BE2C (cell line): Measurements from ENCODE around the gene F10.
"Not testable (repeated sequence)": the region's sequence is repeated elsewhere in the genome, so short reads cannot be mapped to it uniquely, and the experiment has no call there.

ENCODE experiments used
- DNase-seq: peaks from one replicate; pipeline ENCODE4 v3.0.0-alpha.2; 2020
- H3K27me3 ChIP-seq: fragments of 250-450 bp; sonication (Bioruptor Pico); 2 replicates; pipeline ENCODE4 v1.5.1; 2020; ENCODE audit warnings: mild to moderate bottlenecking
- H3K36me3 ChIP-seq: fragments of 250-450 bp; sonication (Bioruptor Pico); 2 replicates; pipeline ENCODE4 v1.5.1; 2020; ENCODE audit warnings: mild to moderate bottlenecking
- H3K4me1 ChIP-seq: fragments of 250-450 bp; sonication (Bioruptor Pico); 2 replicates; pipeline ENCODE4 v1.5.1; 2020
- H3K4me3 ChIP-seq: 2 replicates; pipeline ENCODE4 v1.5.1; 2011; ENCODE audit warnings: low read depth, low read length
- H3K9me3 ChIP-seq: fragments of 250-450 bp; sonication (Bioruptor Pico); 2 replicates; pipeline ENCODE4 v1.5.1; 2020
- TF ChIP-seq, protein P1 (sequence below): IDR thresholded peaks from 2 replicates; pipeline ENCODE4 v1.5.1; 2012; ENCODE audit warnings: mild to moderate bottlenecking, low read depth, low read length

The F10 gene

DNA sequence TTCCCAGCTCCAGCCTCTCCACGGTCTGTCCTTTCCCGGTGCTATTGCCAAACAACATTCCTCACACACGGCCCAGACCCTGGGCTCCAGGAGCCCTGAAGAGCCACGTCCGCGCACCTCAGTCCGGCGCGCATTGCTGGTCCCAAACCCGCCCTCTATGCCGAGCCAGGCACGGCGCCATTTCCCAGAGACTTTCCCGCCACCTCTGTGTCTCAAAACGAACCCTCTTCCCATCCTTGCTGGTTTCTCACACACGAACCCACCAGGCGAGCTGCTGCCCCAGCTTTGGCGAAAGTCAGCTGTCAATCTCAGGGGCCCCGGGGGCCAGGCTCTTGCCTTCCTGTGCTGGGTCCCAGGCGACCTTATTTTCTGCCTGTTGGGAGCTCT, 45.0 kb upstream of the F10 start:
- Histone ChIP-seq H3K4me3 (no peak overlapping the region), H3K36me3 (peaks cover 15% of the 10 kb centered on the region), H3K9me3 (no peaks in the 10 kb centered on the region), H3K27me3 (no peaks in the 10 kb centered on the region), H3K4me1 (no peaks in the 10 kb centered on the region)
- no peak for DNase-seq
- TF ChIP-seq, protein P1, sequence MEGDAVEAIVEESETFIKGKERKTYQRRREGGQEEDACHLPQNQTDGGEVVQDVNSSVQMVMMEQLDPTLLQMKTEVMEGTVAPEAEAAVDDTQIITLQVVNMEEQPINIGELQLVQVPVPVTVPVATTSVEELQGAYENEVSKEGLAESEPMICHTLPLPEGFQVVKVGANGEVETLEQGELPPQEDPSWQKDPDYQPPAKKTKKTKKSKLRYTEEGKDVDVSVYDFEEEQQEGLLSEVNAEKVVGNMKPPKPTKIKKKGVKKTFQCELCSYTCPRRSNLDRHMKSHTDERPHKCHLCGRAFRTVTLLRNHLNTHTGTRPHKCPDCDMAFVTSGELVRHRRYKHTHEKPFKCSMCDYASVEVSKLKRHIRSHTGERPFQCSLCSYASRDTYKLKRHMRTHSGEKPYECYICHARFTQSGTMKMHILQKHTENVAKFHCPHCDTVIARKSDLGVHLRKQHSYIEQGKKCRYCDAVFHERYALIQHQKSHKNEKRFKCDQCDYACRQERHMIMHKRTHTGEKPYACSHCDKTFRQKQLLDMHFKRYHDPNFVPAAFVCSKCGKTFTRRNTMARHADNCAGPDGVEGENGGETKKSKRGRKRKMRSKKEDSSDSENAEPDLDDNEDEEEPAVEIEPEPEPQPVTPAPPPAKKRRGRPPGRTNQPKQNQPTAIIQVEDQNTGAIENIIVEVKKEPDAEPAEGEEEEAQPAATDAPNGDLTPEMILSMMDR: no peak

DNA sequence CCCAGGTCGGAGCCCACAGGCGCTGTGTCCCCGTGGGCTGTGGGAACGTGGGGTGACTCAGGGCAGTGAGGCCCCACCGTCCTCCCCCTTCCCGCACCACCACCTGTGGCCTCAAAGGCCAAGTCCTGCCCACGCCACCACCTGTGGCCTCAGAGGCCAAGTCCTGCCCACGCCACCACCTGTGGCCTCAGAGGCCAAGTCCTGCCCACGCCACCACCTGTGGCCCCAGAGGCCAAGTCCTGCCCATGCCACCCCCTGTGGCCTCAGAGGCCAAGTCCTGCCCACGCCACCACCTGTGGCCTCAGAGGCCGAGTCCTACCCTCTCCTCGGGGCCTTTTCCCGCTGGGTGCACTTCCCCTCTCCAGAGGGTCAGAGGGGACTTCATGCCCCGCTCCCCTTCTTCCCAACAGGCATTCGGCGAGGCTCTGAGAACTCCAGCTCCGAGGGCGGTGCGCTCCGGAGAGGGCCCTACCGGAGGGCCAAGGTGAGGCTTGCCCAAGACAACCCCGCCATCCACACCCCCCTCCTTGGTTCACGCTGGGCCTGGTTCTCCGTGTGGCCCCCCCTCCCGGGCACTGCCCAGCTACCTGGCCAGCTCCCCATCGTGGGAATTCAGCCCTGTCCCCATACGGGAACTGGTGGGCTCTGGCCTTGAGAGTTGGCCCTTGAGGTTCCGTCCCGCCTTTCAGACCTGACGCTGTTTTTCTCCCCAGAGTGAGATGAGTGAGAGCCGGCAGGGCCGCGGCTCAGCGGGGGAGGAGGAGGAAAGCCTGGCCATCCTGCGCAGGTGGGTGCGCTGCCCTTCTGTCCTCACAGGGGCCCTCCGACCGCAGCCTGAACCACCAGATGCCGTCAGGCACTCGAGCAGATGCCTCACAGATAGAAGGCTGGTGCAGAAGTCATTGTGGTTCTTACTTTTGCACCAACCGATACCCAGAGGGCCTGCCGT, 44.4 kb upstream of the F10 start:
- Histone ChIP-seq H3K9me3 (no peaks in the 10 kb centered on the region), H3K36me3 (peaks cover 14% of the 10 kb centered on the region), H3K4me1 (no peaks in the 10 kb centered on the region), H3K27me3 (no peaks in the 10 kb centered on the region), H3K4me3 (no peak overlapping the region)
- peak; percentile 15 for DNase-seq
- TF ChIP-seq, protein P1: no peak

DNA sequence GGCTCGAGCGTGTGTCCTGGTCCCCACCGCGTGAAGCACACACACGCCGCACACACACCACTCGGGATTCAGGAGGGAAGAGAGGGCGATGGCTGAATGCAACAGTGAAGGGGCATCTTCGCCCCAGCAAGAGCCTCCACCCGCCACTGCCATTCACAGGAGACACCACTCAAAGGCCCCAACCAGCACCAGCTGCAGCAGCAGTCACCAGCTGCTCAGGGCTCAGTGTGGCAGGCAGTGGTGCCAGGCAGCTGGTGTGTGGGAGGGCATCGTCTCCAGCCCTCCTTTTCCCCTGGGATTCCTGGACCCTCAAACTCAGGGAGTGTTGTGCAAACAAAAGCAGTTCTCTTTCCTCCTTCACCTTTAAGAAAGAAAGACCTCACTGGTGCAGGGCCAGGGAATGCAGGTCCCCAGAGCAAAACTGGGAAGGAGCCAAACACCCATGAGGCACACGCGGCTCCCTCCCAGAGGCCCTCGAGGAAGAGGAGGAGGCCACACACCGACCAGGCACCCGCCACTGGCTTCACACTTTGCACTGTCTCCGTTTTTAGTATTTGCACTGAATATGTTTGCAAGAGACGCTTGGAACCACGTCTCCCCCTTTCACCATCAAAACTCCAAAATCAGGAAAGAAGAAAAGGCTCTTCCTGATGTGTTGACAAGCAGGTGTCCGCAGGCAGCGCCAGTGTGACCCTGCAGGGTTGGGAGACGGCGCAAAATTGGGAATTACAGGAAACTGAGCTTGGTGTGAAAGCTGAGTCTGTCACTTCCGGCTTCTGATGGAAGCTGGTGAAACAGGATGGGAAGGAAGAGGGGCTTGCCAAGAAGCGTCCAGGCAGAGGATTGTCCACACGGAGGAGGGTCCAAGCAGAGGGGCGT, 43.5 kb upstream of the F10 start:
- peaks cover 11% of the 10 kb centered on the region for H3K36me3 ChIP-seq
- no peaks in the 10 kb centered on the region for H3K9me3 ChIP-seq
- DNase-seq: peak; percentile 5
- no peaks in the 10 kb centered on the region for H3K4me1 ChIP-seq
- no peaks in the 10 kb centered on the region for H3K27me3 ChIP-seq
- H3K4me3 ChIP-seq: no peak overlapping the region
- TF ChIP-seq, protein P1: no peak

DNA sequence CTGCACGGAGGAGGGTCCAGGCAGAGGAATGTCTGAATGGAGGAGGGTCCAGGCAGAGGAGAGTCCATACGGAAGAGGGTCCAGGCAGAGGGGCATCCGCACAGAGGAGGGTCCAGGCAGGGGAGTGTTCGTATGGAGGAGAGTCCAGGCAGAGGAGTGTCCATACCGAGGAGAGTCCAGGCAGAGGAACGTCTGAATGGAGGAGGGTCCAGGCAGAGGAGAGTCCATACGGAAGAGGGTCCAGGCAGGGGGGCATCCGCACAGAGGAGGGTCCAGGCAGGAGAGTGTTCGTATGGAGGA, 42.9 kb upstream of the F10 start:
- H3K9me3 ChIP-seq, H3K4me1 ChIP-seq, H3K27me3 ChIP-seq, H3K4me3 ChIP-seq, DNase-seq: not testable (repeated sequence)
- peaks cover 11% of the 10 kb centered on the region for H3K36me3 ChIP-seq

DNA sequence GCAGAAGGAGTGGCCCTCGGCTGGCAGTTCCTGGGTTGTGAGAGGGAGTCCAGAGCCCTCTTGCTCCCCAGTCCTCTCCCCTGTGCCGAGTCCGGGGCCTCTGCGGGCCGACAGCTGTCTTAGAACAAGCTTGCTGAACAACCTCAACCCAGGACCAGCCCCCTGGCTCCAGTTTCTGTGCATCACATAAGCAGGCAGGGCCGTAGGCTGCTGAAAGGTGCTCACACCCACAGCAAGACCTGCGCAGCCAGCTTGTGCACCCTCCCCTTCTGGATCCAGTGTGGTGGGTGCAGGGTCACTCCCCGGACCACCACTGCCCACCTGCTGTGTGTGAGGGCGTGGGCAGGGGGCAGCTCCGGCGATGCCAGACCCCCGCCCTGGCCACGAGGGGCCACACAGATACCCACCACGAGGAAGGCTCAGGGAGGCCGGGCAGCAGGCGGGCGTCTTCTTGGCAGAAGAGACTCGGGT, 42.2 kb upstream of the F10 start:
- no peaks in the 10 kb centered on the region for H3K9me3 ChIP-seq
- no peak overlapping the region for H3K4me3 ChIP-seq
- H3K4me1 ChIP-seq: no peaks in the 10 kb centered on the region
- H3K27me3 ChIP-seq: no peaks in the 10 kb centered on the region
- peaks cover 11% of the 10 kb centered on the region for H3K36me3 ChIP-seq
- TF ChIP-seq, protein P1: no peak
- no peak for DNase-seq

DNA sequence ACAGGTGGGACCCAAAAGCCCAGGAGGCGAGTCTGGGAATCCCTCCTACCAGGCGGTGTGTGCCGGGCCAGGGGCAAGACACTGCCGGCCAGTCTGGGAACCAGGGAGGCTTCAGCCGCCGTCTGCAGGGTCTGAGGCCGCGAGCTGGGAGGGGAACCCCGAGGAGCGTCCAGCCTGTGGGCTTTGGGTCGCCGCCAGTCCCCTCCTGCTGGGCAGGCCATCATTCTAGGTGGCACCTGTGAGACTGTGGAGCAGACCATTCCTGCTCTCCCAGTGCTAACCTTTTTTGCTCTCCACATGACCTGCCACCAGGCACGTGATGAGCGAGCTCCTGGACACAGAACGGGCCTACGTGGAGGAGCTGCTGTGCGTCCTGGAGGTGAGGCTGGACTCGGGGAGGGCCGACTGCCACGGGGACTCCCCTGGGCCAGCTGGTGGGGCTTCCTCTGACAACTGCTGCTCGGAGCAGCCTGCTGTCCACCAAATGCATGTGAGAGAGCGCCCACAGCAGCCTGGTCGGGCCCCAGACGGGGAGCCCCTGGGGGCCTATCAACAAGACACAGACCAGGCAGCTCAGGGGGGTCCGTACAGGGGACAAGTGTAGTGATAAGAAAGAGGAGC, 41.6 kb upstream of the F10 start:
- DNase-seq: peak; percentile 70
- H3K36me3 ChIP-seq: peaks cover 7% of the 10 kb centered on the region; the same call in 1 of the 2 replicates
- H3K4me1 ChIP-seq: no peaks in the 10 kb centered on the region
- TF ChIP-seq, protein P1: no peak
- H3K4me3 ChIP-seq: no peak overlapping the region
- H3K9me3 ChIP-seq: no peaks in the 10 kb centered on the region
- no peaks in the 10 kb centered on the region for H3K27me3 ChIP-seq
